ENCODE data around the gene SRD5A1. TPM values are rescaled to one million over a fixed set of nuclear protein-coding genes. Genes with fewer than 3 reads are reported as not detected.

The SRD5A1 gene
- total RNA-seq, 1 experiment from 2014 or later: 29.9 TPM

- H3K4me3 Mint-ChIP-seq: no peak overlapping the region
- no peak overlapping the region for H3K27ac ChIP-seq (ENCODE audit: insufficient read length, low read depth, low read length)
- no peaks in the 10 kb centered on the region for H3K9me3 ChIP-seq (ENCODE audit: control insufficient read depth, low read depth, low read length)
- peaks cover 16% of the 10 kb centered on the region for H3K79me1 ChIP-seq (ENCODE audit: insufficient read depth, low read depth, low read length, poor library complexity, severe bottlenecking)
- no peak overlapping the region for H3K14ac ChIP-seq (ENCODE audit: insufficient read depth, low read length)
- no CpG with 5 or more reads among the region's 4 CpGs for WGBS (ENCODE audit: extremely low coverage, insufficient read length, low lambda C conversion rate)
- no peak overlapping the region for H4K91ac ChIP-seq (ENCODE audit: insufficient read length, low read depth, low read length)
- no peak overlapping the region for H2BK20ac ChIP-seq (ENCODE audit: low read depth, low read length, poor library complexity, severe bottlenecking)
- H3K36me3 Mint-ChIP-seq (ENCODE audit: insufficient read depth in 1 of 3, low read depth in 3 of 3): peaks cover 8 to 20% (median 14%) of the 10 kb centered on the region in 3 experiments
- no peak overlapping the region for H3K56ac ChIP-seq (ENCODE audit: insufficient read length, low read depth, low read length)
- no peak overlapping the region for H2BK120ac ChIP-seq (ENCODE audit: low read depth, low read length, poor library complexity, severe bottlenecking)
- H3K4me1 Mint-ChIP-seq: peaks cover 43 to 66% of the 10 kb centered on the region in 2 experiments
- no peak overlapping the region for H3K4me2 ChIP-seq (ENCODE audit: insufficient read depth, insufficient read length, low read length)
- no peaks in the 10 kb centered on the region for H3K27me3 ChIP-seq (ENCODE audit: insufficient read depth, low read length)
- no peak overlapping the region for H4K8ac ChIP-seq (replicated peaks; ENCODE audit: insufficient read length, low read depth, low read length)
- no peaks in the 10 kb centered on the region for H3K27me3 Mint-ChIP-seq (ENCODE audit: low read depth)
- no peak for DNase-seq
- H3K9ac ChIP-seq (ENCODE audit: extremely low read depth, insufficient read length, low read length): no peak overlapping the region
- no peak overlapping the region for H2BK12ac ChIP-seq (ENCODE audit: insufficient read length, low read depth, low read length)
- no peaks in the 10 kb centered on the region for H3K9me3 Mint-ChIP-seq
- no peak overlapping the region for H3K18ac ChIP-seq (ENCODE audit: insufficient read length, low read depth, low read length)
- no peak overlapping the region for H4K5ac ChIP-seq (ENCODE audit: insufficient read length, low read depth, low read length)
- TF ChIP-seq CTCF (conservative IDR thresholded peaks at IDR 0.05): no peak
- H3K23ac ChIP-seq (ENCODE audit: insufficient read length, low read depth, low read length): no peak overlapping the region
- H2AFZ ChIP-seq (ENCODE audit: low read length): no peak overlapping the region
- peak overlapping the region in 2 of 3 experiments; percentile 13 to 61; a peak in 1 of 7 replicates for H3K27ac Mint-ChIP-seq
- H2BK5ac ChIP-seq (ENCODE audit: insufficient read length, low read length): no peak overlapping the region
- no peaks in the 10 kb centered on the region for H3K23me2 ChIP-seq (ENCODE audit: insufficient read length, low read depth, low read length, poor library complexity, severe bottlenecking)
- no peak overlapping the region for H2AK5ac ChIP-seq (ENCODE audit: insufficient read length, low read length)
- H3T11ph ChIP-seq (ENCODE audit: low read length): no peak overlapping the region
- H2BK15ac ChIP-seq (ENCODE audit: low read depth, low read length): no peak overlapping the region
- peaks cover 6% of the 10 kb centered on the region for H4K20me1 ChIP-seq (ENCODE audit: control insufficient read depth, insufficient read depth, insufficient read length)
- H3K79me2 ChIP-seq (ENCODE audit: insufficient read depth, low read length): peaks cover 45% of the 10 kb centered on the region; the same call in 1 of the 2 replicates
- H3K4me1 ChIP-seq (ENCODE audit: insufficient read depth, low read length): no peaks in the 10 kb centered on the region
- no peak overlapping the region for H3K4ac ChIP-seq (ENCODE audit: low read depth, low read length)
Measured at GRCh38 chr5:6721442-6721841, 88.2 kb downstream of the SRD5A1 start.

All from H9 (cell line).